ENCODE data around the gene DDO. TPM values are rescaled to one million over a fixed set of nuclear protein-coding genes. Genes with fewer than 3 reads are reported as not detected.

Gene DDO
- total RNA-seq, 1 donor from 2014 or later, result 0.32 TPM

DNA sequence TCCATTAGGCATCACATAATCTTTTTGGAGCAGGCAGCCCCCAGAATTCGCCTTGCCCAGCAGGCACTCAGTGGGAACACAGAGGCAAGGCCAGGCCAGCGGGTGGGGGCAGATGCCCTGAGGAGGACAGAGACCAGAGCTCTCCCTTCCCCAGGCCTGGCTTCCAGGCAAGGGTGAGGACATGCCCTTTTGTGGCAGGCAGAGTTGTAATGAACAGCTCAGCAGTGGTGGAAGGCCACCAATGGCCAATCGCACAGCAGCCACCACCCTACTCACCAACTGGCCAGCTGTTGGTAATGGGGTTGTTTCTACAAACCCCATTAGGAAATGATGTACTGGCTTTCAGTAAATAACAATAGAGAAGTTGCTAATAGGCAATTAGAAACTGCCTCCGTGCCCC lies 15.4 kb upstream of the DDO start:
- no peaks in the 10 kb centered on the region for H3K27me3 ChIP-seq
- intact Hi-C loops (cut with DNase I), result no loop called here
- TF ChIP-seq, protein P1, sequence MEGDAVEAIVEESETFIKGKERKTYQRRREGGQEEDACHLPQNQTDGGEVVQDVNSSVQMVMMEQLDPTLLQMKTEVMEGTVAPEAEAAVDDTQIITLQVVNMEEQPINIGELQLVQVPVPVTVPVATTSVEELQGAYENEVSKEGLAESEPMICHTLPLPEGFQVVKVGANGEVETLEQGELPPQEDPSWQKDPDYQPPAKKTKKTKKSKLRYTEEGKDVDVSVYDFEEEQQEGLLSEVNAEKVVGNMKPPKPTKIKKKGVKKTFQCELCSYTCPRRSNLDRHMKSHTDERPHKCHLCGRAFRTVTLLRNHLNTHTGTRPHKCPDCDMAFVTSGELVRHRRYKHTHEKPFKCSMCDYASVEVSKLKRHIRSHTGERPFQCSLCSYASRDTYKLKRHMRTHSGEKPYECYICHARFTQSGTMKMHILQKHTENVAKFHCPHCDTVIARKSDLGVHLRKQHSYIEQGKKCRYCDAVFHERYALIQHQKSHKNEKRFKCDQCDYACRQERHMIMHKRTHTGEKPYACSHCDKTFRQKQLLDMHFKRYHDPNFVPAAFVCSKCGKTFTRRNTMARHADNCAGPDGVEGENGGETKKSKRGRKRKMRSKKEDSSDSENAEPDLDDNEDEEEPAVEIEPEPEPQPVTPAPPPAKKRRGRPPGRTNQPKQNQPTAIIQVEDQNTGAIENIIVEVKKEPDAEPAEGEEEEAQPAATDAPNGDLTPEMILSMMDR (IDR thresholded peaks at IDR 0.05), result no peak
- H3K36me3 ChIP-seq, result no peaks in the 10 kb centered on the region
- no peak overlapping the region for H3K4me3 ChIP-seq
- DNase-seq (ENCODE audit: low spot score in 2 of 2), result no peak
- no peaks in the 10 kb centered on the region for H3K4me1 ChIP-seq
- H3K27ac ChIP-seq, result no peak overlapping the region
- H3K9me3 ChIP-seq, result peaks cover 0 to 4% of the 10 kb centered on the region in 2 donors

- H3K27ac ChIP-seq, result no peak overlapping the region
- intact Hi-C loops (cut with DNase I), result no loop called here
- TF ChIP-seq, protein P1 (IDR thresholded peaks at IDR 0.05), result no peak
- DNase-seq (ENCODE audit: low spot score in 2 of 2), result no peak
- no peak overlapping the region for H3K4me3 ChIP-seq
- H3K4me1 ChIP-seq, result no peaks in the 10 kb centered on the region
- H3K9me3 ChIP-seq, result peaks cover 0 to 4% of the 10 kb centered on the region in 2 donors
- H3K27me3 ChIP-seq, result no peaks in the 10 kb centered on the region
- no peaks in the 10 kb centered on the region for H3K36me3 ChIP-seq
Observed at GRCh38 chr6:110430236-110430635, 14.9 kb upstream of the DDO start.

DNA sequence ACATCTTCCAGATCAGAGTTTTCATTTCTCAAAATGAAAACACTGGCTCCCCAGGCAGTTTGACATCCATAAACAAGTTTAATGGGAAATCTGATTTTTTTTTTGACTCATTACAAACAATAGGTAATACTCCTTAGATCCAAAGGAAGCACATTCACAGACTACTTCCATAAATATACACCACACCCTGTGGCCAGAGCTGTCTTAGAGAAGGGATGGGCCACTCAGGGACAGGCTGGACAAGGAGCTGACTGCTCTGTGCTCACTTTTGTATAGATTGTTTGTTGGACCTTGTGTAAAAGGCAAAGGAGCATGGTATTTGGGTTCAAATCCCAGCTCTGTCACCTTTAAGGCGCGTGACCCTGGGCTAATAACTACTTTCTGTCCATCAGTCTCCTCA lies 12.8 kb upstream of the DDO start:
- Histone ChIP-seq H3K36me3 (no peaks in the 10 kb centered on the region), H3K4me3 (no peak overlapping the region), H3K4me1 (no peaks in the 10 kb centered on the region), H3K27me3 (no peaks in the 10 kb centered on the region), H3K27ac (no peak overlapping the region), H3K9me3 (no peaks in the 10 kb centered on the region)
- intact Hi-C loops (cut with DNase I), result no loop called here
- TF ChIP-seq, protein P1 (IDR thresholded peaks at IDR 0.05), result no peak
- no peak for DNase-seq (ENCODE audit: low spot score in 2 of 2)

GRCh38 chr6:110425816-110426215 lies 10.4 kb upstream of the DDO start:
- Histone ChIP-seq H3K9me3 (no peaks in the 10 kb centered on the region), H3K4me3 (no peak overlapping the region), H3K27me3 (no peaks in the 10 kb centered on the region), H3K27ac (no peak overlapping the region), H3K36me3 (no peaks in the 10 kb centered on the region), H3K4me1 (no peaks in the 10 kb centered on the region)
- intact Hi-C loops (cut with DNase I), result no loop called here
- DNase-seq (ENCODE audit: low spot score in 2 of 2), result no peak
- TF ChIP-seq, protein P1 (IDR thresholded peaks at IDR 0.05), result no peak

DNA sequence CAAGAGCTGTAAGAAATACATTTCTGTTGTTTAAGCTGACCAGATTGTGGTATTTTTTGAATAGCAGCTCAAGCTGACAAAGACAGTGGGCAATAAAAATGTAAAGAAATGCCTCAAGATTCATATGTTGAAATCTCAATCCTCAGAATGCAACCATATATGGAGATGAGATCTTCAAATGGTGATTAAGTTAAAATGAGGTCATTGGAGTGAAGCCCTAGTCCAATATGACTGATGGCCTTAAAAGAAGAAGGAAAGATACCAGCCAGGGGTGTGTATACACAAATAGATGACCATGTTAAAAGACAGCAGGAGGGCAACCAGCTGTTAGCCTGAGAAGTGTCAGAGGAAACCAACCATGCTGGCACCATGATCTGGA lies 7.1 kb upstream of the DDO start:
- H3K9me3 ChIP-seq, result no peaks in the 10 kb centered on the region
- no peak overlapping the region for H3K27ac ChIP-seq
- no peak overlapping the region for H3K4me3 ChIP-seq
- no peaks in the 10 kb centered on the region for H3K36me3 ChIP-seq
- intact Hi-C loops (cut with DNase I), result no loop called here
- TF ChIP-seq, protein P1 (IDR thresholded peaks at IDR 0.05), result no peak
- DNase-seq (ENCODE audit: low spot score in 2 of 2), result no peak
- H3K4me1 ChIP-seq, result no peaks in the 10 kb centered on the region
- H3K27me3 ChIP-seq, result no peaks in the 10 kb centered on the region

DNA sequence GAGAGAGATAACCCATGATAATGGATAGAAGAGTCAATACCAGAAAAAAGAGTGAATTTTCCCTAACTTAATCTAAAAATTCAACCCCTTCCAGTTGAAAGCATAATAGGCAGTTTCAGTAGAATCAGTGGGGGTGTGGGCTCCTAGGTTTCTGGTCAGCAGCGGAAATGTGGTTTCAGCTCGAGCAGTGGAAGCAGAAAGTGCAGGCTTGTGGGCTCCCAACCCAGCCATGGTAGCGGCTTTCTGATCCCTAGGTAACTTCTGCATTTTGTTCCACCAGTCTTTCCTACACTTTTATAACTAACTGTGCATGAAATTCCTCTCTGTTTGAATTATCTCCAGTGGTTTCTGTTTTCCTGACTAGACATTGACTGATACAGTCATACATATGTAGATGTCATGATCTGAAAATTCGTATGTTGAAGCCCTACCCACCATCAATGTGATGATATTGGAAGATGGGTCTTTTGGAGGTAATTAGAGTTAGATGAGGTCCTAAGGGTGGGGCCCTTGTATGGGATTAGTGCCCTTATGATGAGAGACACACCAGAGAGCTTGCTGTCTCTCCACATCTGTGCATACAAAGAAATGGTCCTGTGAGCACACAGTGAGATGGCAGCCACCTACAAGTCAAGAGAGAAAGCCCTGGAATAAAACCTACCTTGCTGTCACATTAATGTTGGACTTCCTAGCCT lies 6.5 kb upstream of the DDO start:
- TF ChIP-seq, protein P1 (IDR thresholded peaks at IDR 0.05), result no peak
- H3K36me3 ChIP-seq, result no peaks in the 10 kb centered on the region
- no peak overlapping the region for H3K27ac ChIP-seq
- H3K27me3 ChIP-seq, result no peaks in the 10 kb centered on the region
- H3K4me1 ChIP-seq, result peaks cover 0 to 3% of the 10 kb centered on the region in 2 donors
- no peak for DNase-seq (ENCODE audit: low spot score in 2 of 2)
- no peaks in the 10 kb centered on the region for H3K9me3 ChIP-seq
- no peak overlapping the region for H3K4me3 ChIP-seq
- intact Hi-C loops (cut with DNase I), result no loop called here
